Kidney epithelial cell (primary cell): Measurements from ENCODE around the gene CLSTN2. TPM values are rescaled to one million over a fixed set of nuclear protein-coding genes. Genes with fewer than 3 reads are reported as not detected.

Experiments
- DNase-seq: peaks from one replicate; pipeline ENCODE4 v3.0.0-alpha.2; 2010; ENCODE audit warnings: low read depth
- H3K27me3 ChIP-seq: 2 replicates; pipeline ENCODE4 v1.6.0; 2011; ENCODE audit warnings: low read length; ENCODE audit not compliant: control insufficient read depth, insufficient read depth
- H3K36me3 ChIP-seq: 2 replicates; pipeline ENCODE4 v1.5.1; 2011; ENCODE audit warnings: low read length; ENCODE audit not compliant: control insufficient read depth, insufficient read depth
- H3K4me3 ChIP-seq: 2 replicates; pipeline ENCODE4 v1.5.1; 2011; ENCODE audit warnings: low read depth, mild to moderate bottlenecking, control low read depth, low read length
- CTCF ChIP-seq: IDR thresholded peaks from 2 replicates; pipeline ENCODE4 v1.5.1; 2011; ENCODE audit warnings: mild to moderate bottlenecking, moderate library complexity, low read length, control low read depth, inconsistent platforms; ENCODE audit not compliant: insufficient read depth, poor library complexity, severe bottlenecking
- total RNA-seq: library from RNA; depleted of rRNA; stranded (reverse); fragments of >200 nt; gene quantifications from 2 replicates; pipeline ENCODE4 v1.2.3, GENCODE V29; 2015

Gene CLSTN2
- total RNA-seq, 1 donor from 2014 or later: 10.9 TPM

GRCh38 chr3:140188285-140188684 is 253.3 kb downstream of the CLSTN2 start:
- H3K27me3 ChIP-seq: no peaks in the 10 kb centered on the region
- no peaks in the 10 kb centered on the region for H3K36me3 ChIP-seq
- DNase-seq: no peak
- H3K4me3 ChIP-seq: no peak overlapping the region
- no peak for TF ChIP-seq CTCF

- DNase-seq: no peak
- TF ChIP-seq CTCF: no peak
- H3K27me3 ChIP-seq: no peaks in the 10 kb centered on the region
- H3K4me3 ChIP-seq: no peak overlapping the region
- H3K36me3 ChIP-seq: no peaks in the 10 kb centered on the region
Measured at GRCh38 chr3:140189267-140189666, 254.3 kb downstream of the CLSTN2 start.

GRCh38 chr3:140189976-140190375 is 255.0 kb downstream of the CLSTN2 start:
- TF ChIP-seq CTCF: no peak
- H3K4me3 ChIP-seq: no peak overlapping the region
- no peaks in the 10 kb centered on the region for H3K36me3 ChIP-seq
- no peaks in the 10 kb centered on the region for H3K27me3 ChIP-seq
- no peak for DNase-seq

- H3K27me3 ChIP-seq: no peaks in the 10 kb centered on the region
- H3K36me3 ChIP-seq: no peaks in the 10 kb centered on the region
- no peak for DNase-seq
- H3K4me3 ChIP-seq: no peak overlapping the region
- TF ChIP-seq CTCF: no peak
Measured at GRCh38 chr3:140196970-140197369, 262.0 kb downstream of the CLSTN2 start.

GRCh38 chr3:140198242-140198641 is 263.3 kb downstream of the CLSTN2 start:
- DNase-seq: no peak
- H3K4me3 ChIP-seq: no peak overlapping the region
- H3K27me3 ChIP-seq: no peaks in the 10 kb centered on the region
- TF ChIP-seq CTCF: no peak
- H3K36me3 ChIP-seq: no peaks in the 10 kb centered on the region

GRCh38 chr3:140199008-140199407 is 264.0 kb downstream of the CLSTN2 start:
- TF ChIP-seq CTCF: no peak
- no peak for DNase-seq

More at GRCh38 chr3:140199008-140199407, 264.0 kb downstream of the CLSTN2 start:
- no peak overlapping the region for H3K4me3 ChIP-seq
- no peaks in the 10 kb centered on the region for H3K36me3 ChIP-seq
- no peaks in the 10 kb centered on the region for H3K27me3 ChIP-seq
